Liver (tissue), 9 donors: ENCODE data around the gene TUBB1. TPM values are rescaled to one million over a fixed set of nuclear protein-coding genes. Genes with fewer than 3 reads are reported as not detected.

Experiments used
- DNase-seq: peaks from one replicate; pipeline ENCODE4 v3.0.0-alpha.2; 2017; ENCODE audit warnings: low spot score
- H3K27ac ChIP-seq, 2 donors: one replicate each; pipeline ENCODE4 v1.7.0; 2013; ENCODE audit warnings: inconsistent platforms in 2 of 2, low read length in 2 of 2, control low read depth in 1 of 2, low read depth in 1 of 2, mild to moderate bottlenecking in 1 of 2
- H3K27me3 ChIP-seq, 4 donors: one replicate each; pipeline versions ENCODE4 v1.6.1 to v1.7.0; 2013; ENCODE audit warnings: low read length in 3 of 4, inconsistent platforms in 1 of 4, mild to moderate bottlenecking in 1 of 4, moderate library complexity in 1 of 4; ENCODE audit not compliant: control insufficient read depth in 4 of 4, insufficient read depth in 4 of 4
- H3K36me3 ChIP-seq, 4 donors: one replicate each; pipeline versions ENCODE4 v1.6.1 to v1.7.0; 2013; ENCODE audit warnings: low read length in 3 of 4, mild to moderate bottlenecking in 3 of 4, low read depth in 1 of 4, moderate library complexity in 1 of 4; ENCODE audit not compliant: control insufficient read depth in 4 of 4, insufficient read depth in 3 of 4
- H3K4me1 ChIP-seq, 4 donors: one replicate each; pipeline versions ENCODE4 v1.6.1 to v1.7.0; 2013; ENCODE audit warnings: low read length in 3 of 4, mild to moderate bottlenecking in 3 of 4, moderate library complexity in 1 of 4; ENCODE audit not compliant: control insufficient read depth in 4 of 4, insufficient read depth in 4 of 4
- H3K4me3 ChIP-seq, 3 donors: one replicate each; pipeline versions ENCODE4 v1.6.1 to v1.7.0; 2013; ENCODE audit warnings: low read length in 3 of 3, control low read depth in 1 of 3, low read depth in 1 of 3, mild to moderate bottlenecking in 1 of 3
- H3K9ac ChIP-seq, 2 donors: one replicate each; pipeline ENCODE4 v1.7.0; 2013; ENCODE audit warnings: low read length in 2 of 2, mild to moderate bottlenecking in 2 of 2, moderate library complexity in 2 of 2, control low read depth in 1 of 2, low read depth in 1 of 2
- H3K9me3 ChIP-seq, 4 donors: one replicate each; pipeline versions ENCODE4 v1.6.1 to v1.7.0; 2013; ENCODE audit warnings: low read length in 3 of 4; ENCODE audit not compliant: control insufficient read depth in 4 of 4
- EGR1 ChIP-seq, 2 donors: IDR thresholded peaks; 2 replicates each; pipeline ENCODE4 v1.6.1; 2016 to 2018; ENCODE audit warnings: antibody characterized with exemption in 2 of 2, low read depth in 2 of 2
- FOXA1 ChIP-seq: IDR thresholded peaks from 2 replicates; pipeline ENCODE4 v1.6.1; 2016; ENCODE audit warnings: antibody characterized with exemption
- GABPA ChIP-seq, 2 donors: IDR thresholded peaks in 1 of 2; conservative IDR thresholded peaks in 1 of 2; 2 replicates each; pipeline ENCODE4 v1.6.1; 2016; ENCODE audit warnings: antibody characterized with exemption in 2 of 2, mild to moderate bottlenecking in 1 of 2, moderate library complexity in 1 of 2
- HNF4A ChIP-seq, 2 donors: conservative IDR thresholded peaks; 2 replicates each; pipeline ENCODE4 v1.6.1; 2016; ENCODE audit warnings: antibody characterized with exemption in 2 of 2, mild to moderate bottlenecking in 2 of 2
- HNF4G ChIP-seq: IDR thresholded peaks from 2 replicates; pipeline ENCODE4 v1.6.1; 2016; ENCODE audit warnings: antibody characterized with exemption
- JUND ChIP-seq, 2 donors: IDR thresholded peaks; 2 replicates each; pipeline ENCODE4 v1.6.1; 2016; ENCODE audit warnings: antibody characterized with exemption in 2 of 2
- NR2F2 ChIP-seq: IDR thresholded peaks from 2 replicates; pipeline ENCODE4 v1.6.1; 2016; ENCODE audit warnings: antibody characterized with exemption
- RAD21 ChIP-seq, 2 donors: IDR thresholded peaks; 2 replicates each; pipeline ENCODE4 v1.6.1; 2016; ENCODE audit warnings: antibody characterized with exemption in 2 of 2, mild to moderate bottlenecking in 2 of 2
- RXRA ChIP-seq, 2 donors: IDR thresholded peaks; 2 replicates each; pipeline ENCODE4 v1.6.1; 2017 to 2018; ENCODE audit warnings: antibody characterized with exemption in 2 of 2, mild to moderate bottlenecking in 1 of 2
- YY1 ChIP-seq: IDR thresholded peaks from 2 replicates; pipeline ENCODE4 v1.6.1; 2016; ENCODE audit warnings: antibody characterized with exemption, mild to moderate bottlenecking
- WGBS: extraction: QIAGEN DNeasy Blood & Tissue Kit; methylation state at CpG from one replicate; pipeline ENCODE4 v1.1.7; 2013; 5-methylcytosine and 5-hydroxymethylcytosine counted together
- polyA plus RNA-seq, 2 donors: library from polyadenylated mRNA; stranded (reverse) in 1 of 2; unstranded in 1 of 2; fragments of 200-250 nt in 1 of 2; fragments of >200 nt in 1 of 2; fragmentation: Nextera tagmentation in 1 of 2; extraction: Ambion mirVana in 1 of 2; gene quantifications; one replicate each; pipeline versions ENCODE4 v1.2.1 to v1.2.3, GENCODE V29; 2013 to 2015
- total RNA-seq, 2 donors: library from RNA; depleted of rRNA; stranded (reverse); fragments of >200 nt; gene quantifications; one replicate each; pipeline ENCODE4 v1.2.3, GENCODE V29; 2014
- TF ChIP-seq, protein P1 (sequence below): IDR thresholded peaks from 2 replicates; pipeline ENCODE4 v1.6.1; 2016; ENCODE audit warnings: antibody characterized with exemption
- TF ChIP-seq, protein P2 (sequence below): IDR thresholded peaks from 2 replicates; pipeline ENCODE4 v1.6.1; 2016; ENCODE audit warnings: antibody characterized with exemption, mild to moderate bottlenecking
- TF ChIP-seq, protein P3 (sequence below): IDR thresholded peaks from 2 replicates; pipeline ENCODE4 v1.6.1; 2016; ENCODE audit warnings: antibody characterized with exemption
- TF ChIP-seq, protein P4 (sequence below): IDR thresholded peaks from 2 replicates; pipeline ENCODE4 v1.6.1; 2016; ENCODE audit warnings: antibody characterized with exemption
- TF ChIP-seq, protein P5 (sequence below): fragments of 150-350 bp; IDR thresholded peaks from 2 replicates; pipeline ENCODE4 v1.5.1; 2017; ENCODE audit warnings: improper control_type of control experiment, low read depth, low read length; ENCODE audit not compliant: missing input control
- donor health status: healthy.
- donor health status: healthy.
- donor health status: healthy.
- donor health status: healthy.
- donor health status: healthy.

TUBB1 gene
- total and polyA plus RNA-seq, 4 donors = 0.17 to 59.5 (median 0.24) TPM

DNA sequence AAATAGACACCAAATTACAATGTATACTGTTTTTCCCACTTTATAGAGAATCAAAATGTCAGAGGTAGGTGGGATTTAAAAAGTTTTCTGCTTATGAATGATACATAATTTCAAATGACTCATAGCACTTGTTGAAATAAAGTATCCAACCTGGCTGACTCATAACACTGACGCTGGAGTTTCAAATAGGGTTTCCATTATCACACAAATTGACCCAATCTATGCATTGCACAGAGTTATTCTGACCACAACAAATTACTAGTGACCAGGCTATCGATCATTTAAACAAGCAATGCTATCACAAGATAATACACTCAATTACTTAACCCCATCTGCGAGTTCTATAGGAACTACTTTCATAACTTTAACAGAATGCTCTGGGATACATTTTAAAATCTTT is 55.2 kb downstream of the TUBB1 start:
- TF ChIP-seq, protein P1, sequence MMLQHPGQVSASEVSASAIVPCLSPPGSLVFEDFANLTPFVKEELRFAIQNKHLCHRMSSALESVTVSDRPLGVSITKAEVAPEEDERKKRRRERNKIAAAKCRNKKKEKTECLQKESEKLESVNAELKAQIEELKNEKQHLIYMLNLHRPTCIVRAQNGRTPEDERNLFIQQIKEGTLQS = no peak
- TF ChIP-seq, protein P2, sequence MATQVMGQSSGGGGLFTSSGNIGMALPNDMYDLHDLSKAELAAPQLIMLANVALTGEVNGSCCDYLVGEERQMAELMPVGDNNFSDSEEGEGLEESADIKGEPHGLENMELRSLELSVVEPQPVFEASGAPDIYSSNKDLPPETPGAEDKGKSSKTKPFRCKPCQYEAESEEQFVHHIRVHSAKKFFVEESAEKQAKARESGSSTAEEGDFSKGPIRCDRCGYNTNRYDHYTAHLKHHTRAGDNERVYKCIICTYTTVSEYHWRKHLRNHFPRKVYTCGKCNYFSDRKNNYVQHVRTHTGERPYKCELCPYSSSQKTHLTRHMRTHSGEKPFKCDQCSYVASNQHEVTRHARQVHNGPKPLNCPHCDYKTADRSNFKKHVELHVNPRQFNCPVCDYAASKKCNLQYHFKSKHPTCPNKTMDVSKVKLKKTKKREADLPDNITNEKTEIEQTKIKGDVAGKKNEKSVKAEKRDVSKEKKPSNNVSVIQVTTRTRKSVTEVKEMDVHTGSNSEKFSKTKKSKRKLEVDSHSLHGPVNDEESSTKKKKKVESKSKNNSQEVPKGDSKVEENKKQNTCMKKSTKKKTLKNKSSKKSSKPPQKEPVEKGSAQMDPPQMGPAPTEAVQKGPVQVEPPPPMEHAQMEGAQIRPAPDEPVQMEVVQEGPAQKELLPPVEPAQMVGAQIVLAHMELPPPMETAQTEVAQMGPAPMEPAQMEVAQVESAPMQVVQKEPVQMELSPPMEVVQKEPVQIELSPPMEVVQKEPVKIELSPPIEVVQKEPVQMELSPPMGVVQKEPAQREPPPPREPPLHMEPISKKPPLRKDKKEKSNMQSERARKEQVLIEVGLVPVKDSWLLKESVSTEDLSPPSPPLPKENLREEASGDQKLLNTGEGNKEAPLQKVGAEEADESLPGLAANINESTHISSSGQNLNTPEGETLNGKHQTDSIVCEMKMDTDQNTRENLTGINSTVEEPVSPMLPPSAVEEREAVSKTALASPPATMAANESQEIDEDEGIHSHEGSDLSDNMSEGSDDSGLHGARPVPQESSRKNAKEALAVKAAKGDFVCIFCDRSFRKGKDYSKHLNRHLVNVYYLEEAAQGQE = no peak
- no peak for TF ChIP-seq HNF4A (conservative IDR thresholded peaks at IDR 0.05)
- TF ChIP-seq, protein P3, sequence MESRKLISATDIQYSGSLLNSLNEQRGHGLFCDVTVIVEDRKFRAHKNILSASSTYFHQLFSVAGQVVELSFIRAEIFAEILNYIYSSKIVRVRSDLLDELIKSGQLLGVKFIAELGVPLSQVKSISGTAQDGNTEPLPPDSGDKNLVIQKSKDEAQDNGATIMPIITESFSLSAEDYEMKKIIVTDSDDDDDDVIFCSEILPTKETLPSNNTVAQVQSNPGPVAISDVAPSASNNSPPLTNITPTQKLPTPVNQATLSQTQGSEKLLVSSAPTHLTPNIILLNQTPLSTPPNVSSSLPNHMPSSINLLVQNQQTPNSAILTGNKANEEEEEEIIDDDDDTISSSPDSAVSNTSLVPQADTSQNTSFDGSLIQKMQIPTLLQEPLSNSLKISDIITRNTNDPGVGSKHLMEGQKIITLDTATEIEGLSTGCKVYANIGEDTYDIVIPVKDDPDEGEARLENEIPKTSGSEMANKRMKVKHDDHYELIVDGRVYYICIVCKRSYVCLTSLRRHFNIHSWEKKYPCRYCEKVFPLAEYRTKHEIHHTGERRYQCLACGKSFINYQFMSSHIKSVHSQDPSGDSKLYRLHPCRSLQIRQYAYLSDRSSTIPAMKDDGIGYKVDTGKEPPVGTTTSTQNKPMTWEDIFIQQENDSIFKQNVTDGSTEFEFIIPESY = no peak
- TF ChIP-seq, protein P4, sequence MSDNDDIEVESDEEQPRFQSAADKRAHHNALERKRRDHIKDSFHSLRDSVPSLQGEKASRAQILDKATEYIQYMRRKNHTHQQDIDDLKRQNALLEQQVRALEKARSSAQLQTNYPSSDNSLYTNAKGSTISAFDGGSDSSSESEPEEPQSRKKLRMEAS = no peak
- no peak for TF ChIP-seq GABPA (IDR thresholded peaks at IDR 0.05 in 1 of 2, conservative IDR thresholded peaks at IDR 0.05 in 1 of 2)
- TF ChIP-seq RAD21 (IDR thresholded peaks at IDR 0.05) = no peak
- no peak for TF ChIP-seq YY1
- no peak for TF ChIP-seq HNF4G
- TF ChIP-seq RXRA (IDR thresholded peaks at IDR 0.05) = no peak
- no peak for TF ChIP-seq FOXA1
- no peak for TF ChIP-seq JUND (IDR thresholded peaks at IDR 0.05)
- Histone ChIP-seq H3K9ac (no peak overlapping the region), H3K36me3 (no peaks in the 10 kb centered on the region), H3K4me1 (no peaks in the 10 kb centered on the region), H3K4me3 (no peak overlapping the region), H3K27ac (no peak overlapping the region), H3K27me3 (peaks cover 0 to 7% (median 3%) of the 10 kb centered on the region in 4 donors), H3K9me3 (no peaks in the 10 kb centered on the region)
- no peak for DNase-seq
- 39% methylated on average over 3 of the region's 3 CpGs for WGBS

DNA sequence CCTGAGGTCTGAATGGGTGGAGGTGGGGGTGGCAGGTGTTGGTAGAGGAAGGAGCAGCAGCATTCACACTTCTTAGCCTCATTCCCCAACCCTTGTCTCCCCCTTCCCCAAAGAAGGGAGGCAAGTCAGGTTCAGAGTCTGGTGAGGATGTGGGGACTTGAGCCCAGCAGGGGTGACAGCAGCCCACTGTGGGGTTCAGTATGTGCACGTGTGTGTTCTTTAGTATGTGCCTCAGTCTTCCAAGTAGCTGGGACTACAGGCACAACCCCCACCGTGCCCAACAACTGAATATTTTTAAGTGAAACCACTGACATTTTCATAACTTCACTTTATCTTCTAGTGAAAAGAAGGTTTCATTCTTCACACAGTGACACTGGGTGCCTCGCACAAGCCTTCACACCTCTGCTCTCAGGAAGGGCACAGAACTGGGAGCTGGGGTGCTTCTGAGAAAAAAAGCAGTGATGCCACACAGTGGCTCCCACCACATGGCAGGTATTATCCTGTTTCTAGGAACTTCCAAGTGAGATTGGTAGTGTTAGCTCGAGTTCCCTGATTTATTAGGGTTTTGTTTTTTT is 56.8 kb downstream of the TUBB1 start:
- H3K9me3 ChIP-seq = no peaks in the 10 kb centered on the region
- WGBS = 68% methylated on average over 4 of the region's 4 CpGs

More for the DNA sequence above, 56.8 kb downstream of the TUBB1 start:
- H3K36me3 ChIP-seq = no peaks in the 10 kb centered on the region
- H3K4me3 ChIP-seq = no peak overlapping the region
- H3K4me1 ChIP-seq = no peaks in the 10 kb centered on the region
- DNase-seq = no peak
- peaks cover 0 to 6% (median 2%) of the 10 kb centered on the region in 4 donors for H3K27me3 ChIP-seq
- TF ChIP-seq, protein P3 = no peak
- TF ChIP-seq GABPA (IDR thresholded peaks at IDR 0.05 in 1 of 2, conservative IDR thresholded peaks at IDR 0.05 in 1 of 2) (no peak), JUND (IDR thresholded peaks at IDR 0.05) (no peak), EGR1 (IDR thresholded peaks at IDR 0.05; ENCODE audit: low read depth in 2 of 2) (no peak), NR2F2 (no peak), FOXA1 (no peak)
- TF ChIP-seq, protein P1 = no peak
- TF ChIP-seq, protein P5, sequence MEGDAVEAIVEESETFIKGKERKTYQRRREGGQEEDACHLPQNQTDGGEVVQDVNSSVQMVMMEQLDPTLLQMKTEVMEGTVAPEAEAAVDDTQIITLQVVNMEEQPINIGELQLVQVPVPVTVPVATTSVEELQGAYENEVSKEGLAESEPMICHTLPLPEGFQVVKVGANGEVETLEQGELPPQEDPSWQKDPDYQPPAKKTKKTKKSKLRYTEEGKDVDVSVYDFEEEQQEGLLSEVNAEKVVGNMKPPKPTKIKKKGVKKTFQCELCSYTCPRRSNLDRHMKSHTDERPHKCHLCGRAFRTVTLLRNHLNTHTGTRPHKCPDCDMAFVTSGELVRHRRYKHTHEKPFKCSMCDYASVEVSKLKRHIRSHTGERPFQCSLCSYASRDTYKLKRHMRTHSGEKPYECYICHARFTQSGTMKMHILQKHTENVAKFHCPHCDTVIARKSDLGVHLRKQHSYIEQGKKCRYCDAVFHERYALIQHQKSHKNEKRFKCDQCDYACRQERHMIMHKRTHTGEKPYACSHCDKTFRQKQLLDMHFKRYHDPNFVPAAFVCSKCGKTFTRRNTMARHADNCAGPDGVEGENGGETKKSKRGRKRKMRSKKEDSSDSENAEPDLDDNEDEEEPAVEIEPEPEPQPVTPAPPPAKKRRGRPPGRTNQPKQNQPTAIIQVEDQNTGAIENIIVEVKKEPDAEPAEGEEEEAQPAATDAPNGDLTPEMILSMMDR = no peak
- no peak overlapping the region for H3K9ac ChIP-seq
- no peak overlapping the region for H3K27ac ChIP-seq
